Measurements from ENCODE around the gene ICA1.

DNA sequence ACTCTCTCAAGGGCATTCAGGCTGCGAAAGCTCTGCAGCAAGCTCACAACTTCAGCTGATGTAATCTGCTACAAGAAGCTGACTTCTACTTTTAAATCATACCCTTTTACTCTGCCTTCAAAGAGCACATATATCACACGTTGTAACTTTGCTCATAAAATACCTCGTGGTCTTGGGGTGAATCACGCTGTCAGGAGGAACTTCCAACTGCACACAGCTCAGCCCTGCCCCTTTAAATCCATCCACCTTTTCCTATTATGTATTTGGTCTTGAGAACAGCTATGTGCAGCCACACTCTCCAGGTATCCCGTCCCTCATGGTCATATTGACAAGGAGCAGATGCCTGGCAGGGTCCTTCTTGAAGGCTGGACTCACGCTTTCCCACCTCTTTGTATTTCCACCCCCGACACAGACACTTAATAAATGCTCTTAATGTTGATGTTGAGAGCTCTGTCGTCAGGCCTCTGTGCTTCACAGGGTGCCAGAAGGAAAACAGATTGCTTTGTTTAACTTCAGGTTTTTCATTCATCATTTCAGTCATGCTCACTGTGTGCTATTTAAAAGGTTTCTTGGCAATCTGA lies 47.6 kb downstream of the ICA1 start:
- TF ChIP-seq EZH2 (IDR thresholded peaks at IDR 0.05) (no peak), POLR2AphosphoS5 (IDR thresholded peaks at IDR 0.05; ENCODE audit: borderline replicate concordance, low read depth, low read length) (no peak)

Data from SK-N-MC (cell line).